Ectodermal cell (in vitro differentiated cells): ENCODE results near the gene RASL12.

ENCODE experiments used
- H3K27ac ChIP-seq: 2 replicates; pipeline ENCODE4 v1.7.0; 2013; ENCODE audit warnings: mild to moderate bottlenecking, low read depth, low read length; ENCODE audit not compliant: insufficient read depth, poor library complexity, severe bottlenecking
- H3K27me3 ChIP-seq: 2 replicates; pipeline ENCODE4 v1.7.0; 2013; ENCODE audit warnings: mild to moderate bottlenecking, low read length; ENCODE audit not compliant: insufficient read depth, control insufficient read depth, poor library complexity, severe bottlenecking
- H3K36me3 ChIP-seq: one replicate; pipeline ENCODE4 v1.7.0; 2013; ENCODE audit warnings: low read length; ENCODE audit not compliant: control insufficient read depth, insufficient read depth
- H3K4me1 ChIP-seq: one replicate; pipeline ENCODE4 v1.7.0; 2013; ENCODE audit warnings: low read length; ENCODE audit not compliant: control insufficient read depth, insufficient read depth
- H3K4me3 ChIP-seq: 2 replicates; pipeline ENCODE4 v1.7.0; 2013; ENCODE audit warnings: low read depth, low read length, control low read depth; ENCODE audit not compliant: insufficient read depth
- H3K9me3 ChIP-seq: 2 replicates; pipeline ENCODE4 v1.7.0; 2013; ENCODE audit warnings: mild to moderate bottlenecking, low read length, moderate library complexity; ENCODE audit not compliant: control insufficient read depth
- WGBS, 2 experiments: methylation state at CpG; one replicate each; pipeline ENCODE4 v1.1.7; 2013; ENCODE audit warnings: missing lambda C conversion rate in 2 of 2; 5-methylcytosine and 5-hydroxymethylcytosine counted together

The RASL12 gene

DNA sequence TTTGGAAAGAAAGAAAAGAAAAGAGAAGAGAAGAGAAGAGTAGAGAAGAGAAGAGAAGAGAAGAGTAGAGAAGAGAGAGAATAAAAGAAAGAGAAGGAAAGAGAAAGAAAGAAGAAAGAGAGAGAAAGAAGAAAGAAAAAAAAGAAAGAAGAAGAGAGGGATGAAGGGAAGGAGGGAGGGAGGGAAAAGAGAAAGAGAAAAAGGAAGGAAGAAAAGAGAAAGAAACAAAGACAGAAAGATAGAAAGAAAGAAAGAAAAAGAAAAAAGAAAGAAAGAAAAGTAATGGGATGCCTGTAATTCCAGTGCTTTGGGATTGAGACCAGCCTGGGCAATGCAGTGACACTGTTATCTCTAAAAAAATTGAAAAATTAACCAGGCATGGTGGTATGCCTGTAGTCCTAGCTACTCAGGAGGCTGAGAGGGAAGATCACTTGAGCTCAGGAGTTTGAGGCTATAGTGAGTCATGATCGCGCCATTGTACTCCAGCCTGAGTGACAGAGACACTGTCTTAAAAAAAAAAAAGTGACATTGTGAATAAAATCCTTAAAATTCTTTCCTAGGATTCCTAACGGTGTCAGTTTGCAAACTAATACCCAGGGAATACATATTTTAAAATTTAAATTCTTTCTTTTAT is 1.7 kb downstream of the RASL12 start:
- Histone ChIP-seq H3K27ac (no peak overlapping the region), H3K27me3 (peaks cover 11% of the 10 kb centered on the region), H3K9me3 (no peaks in the 10 kb centered on the region), H3K36me3 (no peaks in the 10 kb centered on the region), H3K4me3 (no peak overlapping the region), H3K4me1 (peaks cover 26% of the 10 kb centered on the region)
- WGBS, 2 experiments = 43 to 61% methylated on average over 2 to 3 of the region's 3 CpGs

DNA sequence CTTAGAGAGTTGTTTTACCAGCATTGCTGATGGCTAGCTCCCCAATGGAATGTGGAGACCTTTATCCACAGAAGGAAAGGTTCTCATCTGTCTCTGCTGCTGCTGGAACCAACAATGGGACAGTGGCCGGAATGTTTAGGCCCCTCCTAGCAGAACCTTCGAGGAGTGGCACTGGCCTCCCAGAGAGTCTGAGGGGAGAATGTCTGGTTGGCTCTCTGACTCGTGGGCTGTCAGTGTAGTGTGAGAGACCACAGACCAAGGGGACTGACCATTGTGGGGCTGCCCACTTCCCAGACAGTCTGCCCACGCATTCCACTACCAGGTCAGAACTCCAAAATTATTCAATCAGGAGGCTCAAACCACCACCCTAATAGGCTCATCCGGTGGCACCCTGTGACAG is 5.1 kb downstream of the RASL12 start:
- Histone ChIP-seq H3K4me3 (no peak overlapping the region), H3K27me3 (peaks cover 5% of the 10 kb centered on the region), H3K36me3 (no peaks in the 10 kb centered on the region), H3K27ac (no peak overlapping the region), H3K4me1 (peaks cover 19% of the 10 kb centered on the region), H3K9me3 (no peaks in the 10 kb centered on the region)
- 92 to 93% methylated on average over 5 of the region's 5 CpGs for WGBS, 2 experiments

- 91 to 93% methylated on average over 5 of the region's 5 CpGs for WGBS, 2 experiments
- Histone ChIP-seq H3K4me1 (peaks cover 13% of the 10 kb centered on the region), H3K27me3 (no peaks in the 10 kb centered on the region), H3K27ac (no peak overlapping the region), H3K36me3 (no peaks in the 10 kb centered on the region), H3K9me3 (no peaks in the 10 kb centered on the region), H3K4me3 (no peak overlapping the region)
Observed at GRCh38 chr15:65062061-65062460, 5.7 kb downstream of the RASL12 start.

- no peaks in the 10 kb centered on the region for H3K36me3 ChIP-seq
- WGBS, 2 experiments = 95% methylated on average over 6 of the region's 6 CpGs
Observed at GRCh38 chr15:65060641-65061397, 7.0 kb downstream of the RASL12 start.

DNA sequence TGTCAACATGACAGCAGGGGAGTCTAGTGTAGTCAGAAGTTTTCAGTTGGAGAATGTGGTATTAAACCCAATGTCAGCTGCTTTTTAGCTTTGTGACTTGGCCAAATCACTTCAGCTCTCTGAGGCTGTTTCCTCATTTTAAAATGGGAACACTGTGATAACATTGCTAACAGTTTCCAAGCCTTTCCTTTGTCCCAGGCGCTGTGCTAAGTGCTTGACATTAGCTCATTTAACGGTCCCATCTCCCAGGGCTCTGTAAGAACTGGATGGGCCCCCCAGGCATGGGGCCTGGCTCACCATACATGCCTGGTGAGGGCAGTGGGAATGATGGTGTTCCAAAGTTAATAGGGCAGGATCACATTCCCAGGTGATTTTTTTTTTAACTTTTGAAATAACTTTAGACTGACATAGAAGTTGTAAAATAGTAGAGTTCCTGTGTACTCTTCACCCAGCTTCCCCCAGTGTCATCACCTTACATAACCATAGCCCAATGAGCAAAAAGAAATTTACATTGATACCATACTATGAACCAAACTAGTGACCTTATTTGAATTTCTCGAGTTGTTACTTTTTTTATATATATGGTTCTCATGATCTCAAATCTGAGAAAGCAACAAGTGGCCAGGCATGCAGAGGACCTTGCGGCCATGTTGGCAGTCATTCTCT is 7.7 kb downstream of the RASL12 start:
- no peak overlapping the region for H3K27ac ChIP-seq
- H3K9me3 ChIP-seq = no peaks in the 10 kb centered on the region
- WGBS, 2 experiments = 90 to 98% methylated on average over 4 of the region's 4 CpGs
- H3K36me3 ChIP-seq = no peaks in the 10 kb centered on the region
- peaks cover 3% of the 10 kb centered on the region for H3K4me1 ChIP-seq
- no peak overlapping the region for H3K4me3 ChIP-seq
- H3K27me3 ChIP-seq = no peaks in the 10 kb centered on the region

More at GRCh38 chr15:65060641-65061397, 7.0 kb downstream of the RASL12 start:
- Histone ChIP-seq H3K4me3 (no peak overlapping the region), H3K27me3 (no peaks in the 10 kb centered on the region), H3K27ac (no peak overlapping the region), H3K4me1 (peaks cover 7% of the 10 kb centered on the region), H3K9me3 (no peaks in the 10 kb centered on the region)

GRCh38 chr15:65059369-65059750 is 8.4 kb downstream of the RASL12 start:
- no peaks in the 10 kb centered on the region for H3K36me3 ChIP-seq
- H3K27me3 ChIP-seq = no peaks in the 10 kb centered on the region
- H3K27ac ChIP-seq = no peak overlapping the region
- H3K4me3 ChIP-seq = no peak overlapping the region
- H3K9me3 ChIP-seq = no peaks in the 10 kb centered on the region
- 97 to 99% methylated on average over 3 of the region's 3 CpGs for WGBS, 2 experiments
- no peaks in the 10 kb centered on the region for H3K4me1 ChIP-seq

- H3K27me3 ChIP-seq = no peaks in the 10 kb centered on the region
- 94 to 97% methylated on average over 16 of the region's 16 CpGs for WGBS, 2 experiments
- H3K36me3 ChIP-seq = no peaks in the 10 kb centered on the region
- no peak overlapping the region for H3K27ac ChIP-seq
- H3K4me1 ChIP-seq = no peaks in the 10 kb centered on the region
- H3K9me3 ChIP-seq = no peaks in the 10 kb centered on the region
- H3K4me3 ChIP-seq = no peak overlapping the region
Observed at GRCh38 chr15:65058394-65059368, 9.1 kb downstream of the RASL12 start.

DNA sequence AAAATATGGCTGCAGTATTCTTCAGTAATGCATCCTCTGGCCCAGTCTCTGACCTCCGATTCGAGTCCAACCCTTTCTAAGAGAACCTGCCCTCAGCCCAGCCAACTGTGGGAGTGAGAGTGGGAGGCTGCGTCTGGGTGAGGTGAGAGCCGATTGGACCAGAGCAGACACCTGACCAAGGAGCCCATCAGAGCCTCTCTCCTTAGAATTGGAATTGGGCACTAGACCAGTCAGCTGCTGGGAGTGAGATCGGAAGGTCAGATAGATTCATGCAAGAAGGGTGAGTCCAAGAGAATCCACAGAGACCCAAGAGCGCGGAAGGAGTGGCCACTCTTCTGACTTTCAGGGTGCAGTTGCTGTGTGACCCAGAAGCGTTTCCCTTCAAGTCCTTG is 10.2 kb downstream of the RASL12 start:
- no peak overlapping the region for H3K27ac ChIP-seq
- WGBS, 2 experiments = 91 to 93% methylated on average over 8 of the region's 8 CpGs

DNA sequence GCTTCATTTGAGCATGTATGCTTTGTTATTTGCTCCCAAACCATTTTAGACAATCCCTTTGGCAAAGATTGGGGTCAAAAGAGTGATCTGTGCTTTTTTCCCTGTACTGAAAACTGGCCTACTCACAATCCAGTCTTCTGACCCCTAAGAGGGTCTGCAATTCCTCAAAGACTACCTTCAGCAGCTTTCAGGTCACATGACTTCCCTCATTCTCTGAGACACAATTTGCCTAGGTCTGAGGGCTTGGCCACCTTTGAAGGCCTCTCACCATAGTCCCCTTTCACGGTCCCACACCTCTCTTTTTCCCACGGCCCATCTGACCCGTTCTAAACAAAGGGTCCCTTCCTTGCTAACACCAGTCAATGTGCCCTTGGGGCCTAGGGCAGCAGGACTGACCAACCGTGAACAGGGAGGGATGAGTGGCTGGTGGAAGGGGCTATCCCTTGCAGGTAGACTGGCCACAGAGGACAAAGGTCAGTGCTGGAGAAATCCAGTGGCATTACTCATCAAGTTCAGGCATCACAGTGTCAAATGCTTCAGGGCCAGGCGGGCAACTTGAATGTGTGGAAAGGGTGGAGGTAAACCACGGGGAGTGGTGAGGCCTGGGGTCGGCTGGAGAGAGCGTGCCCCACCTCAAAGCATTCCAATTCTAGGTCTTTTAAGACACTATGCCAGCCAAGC is 10.8 kb downstream of the RASL12 start:
- H3K9me3 ChIP-seq = no peaks in the 10 kb centered on the region
- H3K27ac ChIP-seq = no peak overlapping the region
- no peaks in the 10 kb centered on the region for H3K36me3 ChIP-seq
- H3K27me3 ChIP-seq = no peaks in the 10 kb centered on the region
- 91 to 93% methylated on average over 8 of the region's 8 CpGs for WGBS, 2 experiments
- H3K4me1 ChIP-seq = no peaks in the 10 kb centered on the region
- H3K4me3 ChIP-seq = no peak overlapping the region

More for the DNA sequence above, 10.2 kb downstream of the RASL12 start:
- no peaks in the 10 kb centered on the region for H3K4me1 ChIP-seq
- no peaks in the 10 kb centered on the region for H3K9me3 ChIP-seq
- H3K4me3 ChIP-seq = no peak overlapping the region
- H3K27me3 ChIP-seq = no peaks in the 10 kb centered on the region
- H3K36me3 ChIP-seq = no peaks in the 10 kb centered on the region
